ENCODE data around the gene MAPK6. TPM values are rescaled to one million over a fixed set of nuclear protein-coding genes. Genes with fewer than 3 reads are reported as not detected.

Gene MAPK6
- total and polyA plus RNA-seq, 10 of the 15 experiments (the other 5 are each of a cell fraction or from before 2014, with no cell fraction given) = 20.6 to 100 (median 52.6) TPM

DNA sequence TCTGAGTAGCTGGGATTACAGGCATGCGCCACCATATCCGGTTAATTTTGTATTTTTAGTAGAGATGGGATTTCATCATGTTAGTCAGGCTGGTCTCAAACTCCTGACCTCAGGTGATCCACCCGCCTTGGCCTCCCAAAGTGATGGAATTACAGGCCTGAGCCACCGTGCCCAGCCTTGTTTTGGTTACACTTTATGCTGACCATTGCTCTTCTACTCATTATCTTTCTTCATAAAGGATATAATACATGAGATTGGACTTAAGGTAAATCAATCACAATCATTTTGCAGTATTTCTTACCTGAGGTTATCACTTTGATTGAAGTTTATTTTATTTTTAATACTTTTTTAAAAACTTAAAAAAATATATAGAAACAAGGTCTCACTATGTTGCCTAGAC is 45.2 kb upstream of the MAPK6 start:
- no peaks in the 10 kb centered on the region for H3K4me1 ChIP-seq (ENCODE audit: control insufficient read depth, insufficient read depth, low read length)
- SMC1A ChIA-PET (ENCODE audit: uncharacterized antibody, unreplicated experiment) = no interaction called here
- no peaks in the 10 kb centered on the region for H3K27me3 ChIP-seq (replicated peaks in 1 of 2; ENCODE audit: control insufficient read depth in 2 of 2, insufficient read depth in 2 of 2, low read length in 1 of 2)
- BruUV-seq (replicated peaks) = no TSS peak
- no peak overlapping the region for H3K9ac ChIP-seq (ENCODE audit: control insufficient read depth, insufficient read depth, low read length)
- RAD21 ChIA-PET (ENCODE audit: unreplicated experiment) = no interaction called here
- DNase-seq (ENCODE audit: low read depth, low spot score) = no peak
- in situ Hi-C loops (cut with MboI) = no loop called here
- no peak overlapping the region for H3K4me2 ChIP-seq (ENCODE audit: control insufficient read depth, insufficient read depth)
- no peaks in the 10 kb centered on the region for H3K36me3 ChIP-seq (ENCODE audit: control insufficient read depth in 2 of 2, insufficient read depth in 2 of 2, low read length in 1 of 2)
- H3K27ac ChIP-seq (ENCODE audit: control insufficient read depth, insufficient read depth) = no peak overlapping the region
- no peak for FAIRE-seq
- no peak overlapping the region for H2AFZ ChIP-seq (ENCODE audit: control insufficient read depth, low read depth, low read length)
- TF ChIP-seq POLR2A (IDR thresholded peaks at IDR 0.05; ENCODE audit: low read depth, low read length) (no peak), CHD4 (IDR thresholded peaks at IDR 0.05) (no peak), FOXM1 (IDR thresholded peaks at IDR 0.05; ENCODE audit: low read depth, low read length) (no peak), TCF12 (IDR thresholded peaks at IDR 0.05; ENCODE audit: low read depth, low read length) (no peak), ZNF274 (IDR thresholded peaks at IDR 0.05; ENCODE audit: insufficient read depth, insufficient read length) (no peak), HDAC6 (IDR thresholded peaks at IDR 0.05; ENCODE audit: unreplicated experiment) (no peak), BMI1 (IDR thresholded peaks at IDR 0.05; ENCODE audit: borderline replicate concordance) (no peak)
- TF ChIP-seq, protein P1, sequence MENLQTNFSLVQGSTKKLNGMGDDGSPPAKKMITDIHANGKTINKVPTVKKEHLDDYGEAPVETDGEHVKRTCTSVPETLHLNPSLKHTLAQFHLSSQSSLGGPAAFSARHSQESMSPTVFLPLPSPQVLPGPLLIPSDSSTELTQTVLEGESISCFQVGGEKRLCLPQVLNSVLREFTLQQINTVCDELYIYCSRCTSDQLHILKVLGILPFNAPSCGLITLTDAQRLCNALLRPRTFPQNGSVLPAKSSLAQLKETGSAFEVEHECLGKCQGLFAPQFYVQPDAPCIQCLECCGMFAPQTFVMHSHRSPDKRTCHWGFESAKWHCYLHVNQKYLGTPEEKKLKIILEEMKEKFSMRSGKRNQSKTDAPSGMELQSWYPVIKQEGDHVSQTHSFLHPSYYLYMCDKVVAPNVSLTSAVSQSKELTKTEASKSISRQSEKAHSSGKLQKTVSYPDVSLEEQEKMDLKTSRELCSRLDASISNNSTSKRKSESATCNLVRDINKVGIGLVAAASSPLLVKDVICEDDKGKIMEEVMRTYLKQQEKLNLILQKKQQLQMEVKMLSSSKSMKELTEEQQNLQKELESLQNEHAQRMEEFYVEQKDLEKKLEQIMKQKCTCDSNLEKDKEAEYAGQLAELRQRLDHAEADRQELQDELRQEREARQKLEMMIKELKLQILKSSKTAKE (IDR thresholded peaks at IDR 0.05; ENCODE audit: low read depth, poor library complexity, severe bottlenecking) = no peak
- POLR2A ChIA-PET = interaction anchor here (0.7 to 0.8 kb wide), 2 partner anchors 8 to 1970 kb away, joined by 3 read pairs; no protein-coding TSS in a partner anchor
- intact Hi-C loops (cut with micrococcal nuclease; ENCODE audit: unreplicated experiment) = no loop called here
- no peak for ATAC-seq
- H3K79me2 ChIP-seq (ENCODE audit: control insufficient read depth, insufficient read depth, low read length) = peaks cover 28% of the 10 kb centered on the region
- WGBS (ENCODE audit: insufficient coverage, insufficient replicate concordance, low lambda C conversion rate, missing lambda C conversion rate) = 94% methylated on average over 4 of the region's 4 CpGs
- H3K4me3 ChIP-seq = no peak overlapping the region
- H3K9me3 ChIP-seq (replicated peaks; ENCODE audit: control insufficient read depth, insufficient read depth, low read length) = no peaks in the 10 kb centered on the region
- no peaks in the 10 kb centered on the region for H4K20me1 ChIP-seq (ENCODE audit: control insufficient read depth, insufficient read depth)
- CTCF ChIA-PET = interaction anchor here (1.7 kb wide), 1 partner anchor 167 kb away, joined by 3 read pairs; no protein-coding TSS in a partner anchor

All from GM12878 (cell line).